HepG2 (cell line): ENCODE data around the gene DIP2C. TPM values are rescaled to one million over a fixed set of nuclear protein-coding genes. Genes with fewer than 3 reads are reported as not detected.

Experiments used
- ATAC-seq: fragments of 200-7000 bp; cut with Tn5 transposase; 3 replicates; pipeline ENCODE4 v1.9.1; 2020; ENCODE audit warnings: mild to moderate bottlenecking, moderate library complexity
- BruUV-seq: library from RNA; stranded (reverse); fragments of 400-500 nt; replicated peaks from 2 replicates; lab custom pipeline; 2021; lab: Mats Ljungman, UMichigan
- CTCF ChIA-PET: fragments of 300-600 bp; formaldehyde crosslinking; extraction: SDS; loops from one replicate; lab custom pipeline; 2021; ENCODE audit warnings: low total read pairs, inconsistent platforms, low intra/inter-chr PET ratio; lab: Yijun Ruan, JAX
- POLR2A ChIA-PET: fragments of 350-600 bp; sonication (Branson Sonifier 250); formaldehyde crosslinking; loops from one replicate; lab custom pipeline; 2020; ENCODE audit warnings: antibody characterized with exemption, inconsistent platforms; lab: Yijun Ruan, JAX
- DNase-seq: peaks from one replicate; pipeline ENCODE4 v3.0.0-alpha.2; 2015; ENCODE audit warnings: low spot score
- FAIRE-seq: peaks from 3 replicates; lab custom pipeline; 2011; peaks lifted over from hg19 to GRCh38; lab: Jason Lieb, UNC
- H2AFZ ChIP-seq: one replicate; pipeline ENCODE4 v1.6.1; 2011; ENCODE audit warnings: low read length, inconsistent platforms
- H3K27ac ChIP-seq: fragments of 300-600 bp; 3 replicates; pipeline ENCODE4 v1.8.0; 2011; ENCODE audit warnings: mixed run types, mild to moderate bottlenecking, mixed read lengths, low read length, inconsistent platforms; ENCODE audit not compliant: insufficient read depth; ENCODE audit errors: extremely low read length
- H3K27me3 ChIP-seq, 2 experiments: fragments of 200-600 bp in 1 of 2; 2 replicates in 1 of 2; 3 replicates in 1 of 2; pipeline versions ENCODE4 v1.6.0 to v1.8.0; 2011; ENCODE audit warnings: low read length in 2 of 2, mild to moderate bottlenecking in 2 of 2, moderate library complexity in 2 of 2, inconsistent platforms in 1 of 2; ENCODE audit not compliant: insufficient read depth in 2 of 2, control insufficient read depth in 1 of 2
- H3K36me3 ChIP-seq, 2 experiments: fragments of 200-600 bp in 1 of 2; replicated peaks in 1 of 2; 2 replicates in 1 of 2; 3 replicates in 1 of 2; pipeline versions ENCODE4 v1.5.1 to v1.8.0; 2011; ENCODE audit warnings: low read length in 2 of 2, inconsistent platforms in 1 of 2; ENCODE audit not compliant: insufficient read depth in 2 of 2, control insufficient read depth in 1 of 2
- H3K4me1 ChIP-seq: 2 replicates; pipeline ENCODE4 v1.5.1; 2012; ENCODE audit warnings: low read length, inconsistent platforms; ENCODE audit not compliant: insufficient read depth
- H3K4me2 ChIP-seq: 2 replicates; pipeline ENCODE4 v1.6.0; 2011; ENCODE audit warnings: low read depth, low read length, inconsistent platforms
- H3K4me3 ChIP-seq, 3 experiments: fragments of 200-600 bp in 1 of 3; sonication (generic), shearing (Covaris generic) in 1 of 3; replicated peaks in 1 of 3; 2 replicates each; pipeline ENCODE4 v1.5.1; 2011 to 2016; ENCODE audit warnings: low read length in 3 of 3, inconsistent platforms in 2 of 3, low read depth in 2 of 3, mild to moderate bottlenecking in 2 of 3, control low read depth in 1 of 3, mixed read lengths in 1 of 3; ENCODE audit not compliant: insufficient read depth in 1 of 3
- H3K79me2 ChIP-seq: one replicate; pipeline ENCODE4 v1.6.1; 2011; ENCODE audit warnings: low read length, inconsistent platforms; ENCODE audit not compliant: insufficient read depth
- H3K9ac ChIP-seq: 2 replicates; pipeline ENCODE4 v1.6.0; 2011; ENCODE audit warnings: mild to moderate bottlenecking, low read depth, low read length, inconsistent platforms; ENCODE audit not compliant: insufficient read depth
- H3K9me3 ChIP-seq: 2 replicates; pipeline ENCODE4 v1.5.1; 2012; ENCODE audit warnings: mild to moderate bottlenecking, low read length
- H4K20me1 ChIP-seq: 2 replicates; pipeline ENCODE4 v1.6.0; 2011; ENCODE audit warnings: inconsistent platforms, mild to moderate bottlenecking, low read length, moderate library complexity; ENCODE audit not compliant: insufficient read depth
- BRF2 ChIP-seq: sonication (generic); formaldehyde crosslinking; IDR thresholded peaks from 2 replicates; pipeline ENCODE4 v1.8.1; 2022; ENCODE audit warnings: mild to moderate bottlenecking, missing genetic modification reagents
- CBX5 ChIP-seq: sonication (generic); formaldehyde crosslinking; IDR thresholded peaks from 2 replicates; pipeline ENCODE4 v1.4.0; 2020; ENCODE audit warnings: missing genetic modification reagents, borderline replicate concordance
- HMGXB4 ChIP-seq, 2 experiments: sonication (generic) in 1 of 2; formaldehyde crosslinking in 1 of 2; IDR thresholded peaks; 2 replicates each; pipeline versions ENCODE4 v1.4.0 to v1.6.1; 2018 to 2020; ENCODE audit warnings: missing genetic modification reagents in 2 of 2, borderline replicate concordance in 1 of 2, low read depth in 1 of 2, mild to moderate bottlenecking in 1 of 2, missing biosample characterization in 1 of 2
- IKZF4 ChIP-seq: sonication (generic); formaldehyde crosslinking; IDR thresholded peaks from 2 replicates; pipeline ENCODE4 v1.5.1; 2020; ENCODE audit warnings: borderline replicate concordance, mild to moderate bottlenecking, low read depth, missing genetic modification reagents; ENCODE audit errors: not compliant biosample characterization
- PLSCR1 ChIP-seq: sonication (generic); formaldehyde crosslinking; IDR thresholded peaks from 2 replicates; pipeline ENCODE4 v1.5.0; 2020; ENCODE audit warnings: missing genetic modification reagents, mild to moderate bottlenecking, borderline replicate concordance
- SMARCC2 ChIP-seq: fragments of 450-650 bp; IDR thresholded peaks from 2 replicates; pipeline ENCODE4 v1.6.1; 2017; ENCODE audit warnings: antibody characterized with exemption, mild to moderate bottlenecking
- ZNF143 ChIP-seq: sonication (generic); formaldehyde crosslinking; IDR thresholded peaks from 2 replicates; pipeline ENCODE4 v1.4.0; 2020; ENCODE audit warnings: missing genetic modification reagents
- ZNF33A ChIP-seq: sonication (generic); formaldehyde crosslinking; IDR thresholded peaks from 2 replicates; pipeline ENCODE4 v1.5.1; 2020; ENCODE audit warnings: missing genetic modification reagents, mild to moderate bottlenecking, moderate library complexity, borderline replicate concordance
- ZNF780A ChIP-seq: sonication (generic); formaldehyde crosslinking; IDR thresholded peaks from 2 replicates; pipeline ENCODE4 v1.8.0; 2022; ENCODE audit warnings: mild to moderate bottlenecking, missing genetic modification reagents, moderate library complexity
- WGBS: methylation state at CpG from one replicate; pipeline ENCODE4 v1.1.6; 2017; ENCODE audit warnings: low lambda C conversion rate; 5-methylcytosine and 5-hydroxymethylcytosine counted together
- in situ Hi-C: cut with HindIII; loops from 2 replicates; pipeline ENCODE4 v1.10.0; 2017; ENCODE audit warnings: low pct_unique_long_range_greater_than_20kb; ENCODE audit not compliant: extremely low pct_ligation_motif_present
- intact Hi-C: fragments of 100-400 bp; cut with micrococcal nuclease; formaldehyde crosslinking; loops from one replicate; pipeline ENCODE4 v1.10.0; 2022; ENCODE audit not compliant: unreplicated experiment
- polyA plus RNA-seq, 8 experiments: library from polyadenylated mRNA; depleted of rRNA in 3 of 8; stranded (reverse) in 7 of 8; unstranded in 1 of 8; fragments of >200 nt; fragmentation: Illumina TruSeq in 4 of 8; extraction: Trizol in 4 of 8; gene quantifications; 2 replicates each; pipeline versions ENCODE4 v1.2.1 to v1.2.3, GENCODE V29; 2011 to 2016; ENCODE audit warnings: low read depth in 4 of 8, missing spikeins in 1 of 8, mixed read lengths in 1 of 8; ENCODE audit not compliant: insufficient read depth in 1 of 8
- total RNA-seq, 5 experiments: library from RNA; depleted of rRNA; stranded (reverse); fragments of >200 nt; fragmentation: Illumina TruSeq; extraction: Trizol; gene quantifications; 2 replicates each; pipeline ENCODE4 v1.2.3, GENCODE V29; 2016; ENCODE audit warnings: low read depth in 1 of 5

DIP2C gene
- total and polyA plus RNA-seq, 2 of the 13 experiments (the other 11 are each of a cell fraction or from before 2014, with no cell fraction given) = 2.2 to 2.7 TPM

GRCh38 chr10:275680-276079 lies 413.8 kb downstream of the DIP2C start (continued):
- TF ChIP-seq BRF2 (CRISPR knock-in tag) (no peak), HMGXB4 (CRISPR knock-in tag; IDR thresholded peaks at IDR 0.05; ENCODE audit: borderline replicate concordance in 1 of 2, low read depth in 1 of 2) (no peak), PLSCR1 (CRISPR knock-in tag) (no peak), IKZF4 (CRISPR knock-in tag) (no peak), ZNF780A (CRISPR knock-in tag) (no peak)

GRCh38 chr10:274866-275265 lies 414.6 kb downstream of the DIP2C start:
- Histone ChIP-seq H3K9me3 (no peaks in the 10 kb centered on the region), H3K4me2 (no peak overlapping the region), H3K27me3 (no peaks in the 10 kb centered on the region), H2AFZ (no peak overlapping the region), H3K9ac (no peak overlapping the region), H3K27ac (no peak overlapping the region), H3K36me3 (peaks cover 0 to 6% of the 10 kb centered on the region in 2 experiments; a peak in 2 of 5 replicates), H3K79me2 (no peaks in the 10 kb centered on the region), H3K4me1 (no peaks in the 10 kb centered on the region), H4K20me1 (no peaks in the 10 kb centered on the region), H3K4me3 (no peak overlapping the region)
- intact Hi-C loops = no loop called here
- ATAC-seq (no peak), DNase-seq (no peak), FAIRE-seq (no peak)
- POLR2A ChIA-PET = no interaction called here
- 90% methylated on average over 2 of the region's 2 CpGs for WGBS
- CTCF ChIA-PET = no interaction called here
- TF ChIP-seq ZNF33A = no peak
- no peak for TF ChIP-seq CBX5
- no peak for TF ChIP-seq ZNF143 (CRISPR knock-in tag)
- no peak for TF ChIP-seq SMARCC2
- in situ Hi-C loops = no loop called here
- no TSS peak for BruUV-seq
